Left renal pelvis (tissue), 4 donors: ENCODE results near the gene ZBED1. TPM values are rescaled to one million over a fixed set of nuclear protein-coding genes. Genes with fewer than 3 reads are reported as not detected.

ENCODE experiments used
- polyA plus RNA-seq, 4 donors: library from polyadenylated mRNA; unstranded; fragments of 120-200 nt; gene quantifications; one replicate each; pipeline ENCODE4 v1.2.1, GENCODE V29; 2013; ENCODE audit not compliant: insufficient read length in 4 of 4

The ZBED1 gene
- polyA plus RNA-seq, 4 donors = 32.9 to 49.8 (median 46.8) TPM

Other genes with a start within 250 kb of the ZBED1 start
- gene DHRSX, start within 50 bp of the ZBED1 start, polyA plus RNA-seq = 10 to 100 TPM; 21.3 to 30.0 (median 29.0) TPM
- gene CD99, start 190.3 kb upstream of the ZBED1 start, polyA plus RNA-seq = 100 to 1,000 TPM; 207 to 462 (median 253) TPM